ENCODE results near the gene CDH26.
"Not testable (repeated sequence)": the region's sequence is repeated elsewhere in the genome, so short reads cannot be mapped to it uniquely, and the experiment has no call there.

DNA sequence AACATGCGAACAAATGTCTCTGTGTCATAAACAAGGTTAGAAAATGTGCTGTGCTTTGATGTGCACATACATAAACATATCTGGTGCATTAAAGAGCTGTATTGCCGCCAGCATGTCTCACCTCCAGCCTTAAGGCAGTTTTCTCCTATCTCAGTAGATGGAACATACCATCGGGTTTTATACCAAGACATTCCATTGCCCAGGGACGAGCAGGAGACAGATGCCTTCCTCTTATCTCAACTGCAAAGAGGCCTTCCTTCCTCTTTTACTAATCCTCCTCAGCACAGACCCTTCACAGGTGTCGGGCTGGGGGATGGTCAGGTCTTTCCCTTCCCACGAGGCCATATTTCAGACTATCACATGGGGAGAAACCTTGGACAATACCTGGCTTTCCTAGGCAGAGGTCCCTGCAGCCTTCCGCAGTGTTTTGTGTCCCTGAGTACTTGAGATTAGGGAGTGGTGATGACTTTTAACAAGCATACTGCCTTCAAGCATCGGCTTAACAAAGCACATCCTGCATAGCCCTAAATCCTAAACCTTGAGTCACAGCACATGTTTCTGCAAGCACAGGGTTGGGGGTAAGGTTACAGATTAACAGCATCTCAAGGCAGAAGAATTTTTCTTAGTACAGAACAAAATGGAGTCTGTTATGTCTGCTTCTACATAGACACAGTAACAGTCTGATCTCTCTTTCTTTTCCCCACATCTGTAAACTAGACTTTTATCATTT lies 83.4 kb downstream of the CDH26 start:
- not testable (repeated sequence) for TF ChIP-seq CTCF (IDR thresholded peaks at IDR 0.05 in 4 of 5, conservative IDR thresholded peaks at IDR 0.05 in 1 of 5); POLR2A (IDR thresholded peaks at IDR 0.05)
